ENCODE results near the gene ALDH6A1. TPM values are rescaled to one million over a fixed set of nuclear protein-coding genes. Genes with fewer than 3 reads are reported as not detected.

The ALDH6A1 gene
- total and polyA plus RNA-seq, 2 of the 13 experiments (the other 11 are each of a cell fraction or from before 2014, with no cell fraction given) = 26.9 to 49.9 TPM

GRCh38 chr14:74084277-74085046, at the start of gene ALDH6A1, which contains the start of gene LIN52 (continued):
- TF ChIP-seq ZNF318 (CRISPR knock-in tag; IDR thresholded peaks at IDR 0.05) = no peak
- peak; percentile 96 for TF ChIP-seq NFYB (CRISPR knock-in tag; IDR thresholded peaks at IDR 0.05)
- peak; percentile 8; the same call in 1 of the 2 replicates for TF ChIP-seq ZNF280D (CRISPR knock-in tag; IDR thresholded peaks at IDR 0.05)
- 0 out of 2 replicates have a peak, but pooled peaks have one; percentile 26 for TF ChIP-seq HMG20B (CRISPR knock-in tag; conservative IDR thresholded peaks at IDR 0.05)
- TF ChIP-seq ZNF567 (CRISPR knock-in tag; IDR thresholded peaks at IDR 0.05; ENCODE audit: borderline replicate concordance) = no peak
- TF ChIP-seq RXRB (CRISPR knock-in tag; IDR thresholded peaks at IDR 0.05; ENCODE audit: borderline replicate concordance) = peak; percentile 37
- peak; percentile 73; the same call in 1 of the 2 replicates for TF ChIP-seq MXD3 (CRISPR knock-in tag; IDR thresholded peaks at IDR 0.05)
- peak; percentile 45; the same call in 1 of the 2 replicates for TF ChIP-seq ZNF616 (CRISPR knock-in tag; IDR thresholded peaks at IDR 0.05; ENCODE audit: low read depth)
- TF ChIP-seq NR2C2 (CRISPR knock-in tag; IDR thresholded peaks at IDR 0.05; ENCODE audit: borderline replicate concordance) = peak; percentile 42; the same call in 1 of the 2 replicates
- TF ChIP-seq CENPBD1 (CRISPR knock-in tag; IDR thresholded peaks at IDR 0.05; ENCODE audit: borderline replicate concordance, low read depth) = no peak
- no peak for TF ChIP-seq SMAD1 (CRISPR knock-in tag; IDR thresholded peaks at IDR 0.05; ENCODE audit: borderline replicate concordance, low read depth)
- peak; percentile 24 for TF ChIP-seq ZNF605 (CRISPR knock-in tag; IDR thresholded peaks at IDR 0.05)
- 0 out of 2 replicates have a peak, but pooled peaks have one; percentile 11 for TF ChIP-seq PPARG (CRISPR knock-in tag; conservative IDR thresholded peaks at IDR 0.05)
- peak; percentile 85; the same call in 1 of the 2 replicates for TF ChIP-seq FOXK1 (CRISPR knock-in tag; IDR thresholded peaks at IDR 0.05; ENCODE audit: borderline replicate concordance, low read depth)

Data from HepG2 (cell line).